Activated CD8-positive, alpha-beta memory T cell treated with anti-CD3 and anti-CD28 coated beads, Interleukin-2, amount 10 ng/mL, durations not matched to agents 7 days and 5 days (primary cell): ENCODE results near the gene ACSL3. TPM values are rescaled to one million over a fixed set of nuclear protein-coding genes. Genes with fewer than 3 reads are reported as not detected.

Experiments
- ATAC-seq: fragments of 150-1000 bp; cut with Tn5 transposase; one replicate; pipeline ENCODE4 v1.10.0; 2021; ENCODE audit warnings: moderate library complexity
- CTCF ChIA-PET: fragments of 350-600 bp; sonication (Branson Sonifier 250); formaldehyde crosslinking; loops from one replicate; lab custom pipeline; 2021; ENCODE audit warnings: antibody characterized with exemption; lab: Charles Lee
- DNase-seq: peaks from one replicate; pipeline ENCODE4 v3.0.0-alpha.2; 2020
- H3K27ac Mint-ChIP-seq: one replicate; pipeline ENCODE4 v1.8.0; 2021; ENCODE audit warnings: mild to moderate bottlenecking, mixed read lengths
- H3K27me3 Mint-ChIP-seq: one replicate; pipeline ENCODE4 v1.8.0; 2021; ENCODE audit warnings: mixed read lengths
- H3K36me3 Mint-ChIP-seq: one replicate; pipeline ENCODE4 v1.8.0; 2021; ENCODE audit warnings: mild to moderate bottlenecking, mixed read lengths
- H3K4me1 Mint-ChIP-seq: one replicate; pipeline ENCODE4 v1.8.0; 2021; ENCODE audit warnings: mixed read lengths
- H3K4me3 Mint-ChIP-seq: one replicate; pipeline ENCODE4 v1.8.0; 2021; ENCODE audit warnings: mild to moderate bottlenecking, moderate library complexity, mixed read lengths
- H3K9me3 Mint-ChIP-seq: one replicate; pipeline ENCODE4 v1.8.0; 2022; ENCODE audit warnings: low read depth, mixed read lengths
- total RNA-seq, 2 experiments: library from RNA; stranded (reverse); gene quantifications; one replicate each; pipeline ENCODE4 v1.2.3, GENCODE V29; 2021

ACSL3 gene
- total RNA-seq, 2 experiments from 2014 or later = 32.1 to 58.7 TPM

DNA sequence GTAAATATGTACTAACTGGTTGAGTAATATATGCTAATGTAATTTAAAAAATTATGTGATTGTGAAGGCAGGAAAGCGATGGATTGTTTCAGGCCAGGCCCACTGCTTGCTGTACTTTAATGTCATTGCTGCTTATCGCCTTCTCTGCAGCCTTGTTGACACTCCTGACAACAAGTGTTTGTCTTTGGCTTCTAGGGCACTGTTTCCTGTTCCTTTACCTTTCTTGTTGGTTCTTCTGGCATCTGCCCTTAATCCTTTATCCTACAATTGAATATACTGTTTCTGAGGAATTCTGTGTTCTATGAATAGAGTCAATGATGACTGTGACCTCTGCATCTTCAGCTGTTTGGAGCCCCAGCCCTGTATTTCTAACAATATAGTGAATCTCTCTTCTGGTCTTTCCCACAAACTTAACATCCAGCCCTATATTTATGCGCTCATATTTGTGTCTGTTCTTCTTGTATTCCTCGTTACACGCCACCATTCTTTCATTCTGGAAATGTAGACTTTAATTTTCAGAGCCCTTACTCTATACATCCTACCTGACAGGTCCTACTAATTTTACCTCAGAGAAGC is 17.6 kb downstream of the ACSL3 start:
- CTCF ChIA-PET = no interaction called here
- Mint-ChIP-seq H3K4me3 (no peak overlapping the region), H3K27me3 (no peaks in the 10 kb centered on the region), H3K36me3 (no peaks in the 10 kb centered on the region), H3K27ac (no peak overlapping the region), H3K4me1 (peaks cover 13% of the 10 kb centered on the region), H3K9me3 (no peaks in the 10 kb centered on the region)
- no peak for ATAC-seq
- no peak for DNase-seq

DNA sequence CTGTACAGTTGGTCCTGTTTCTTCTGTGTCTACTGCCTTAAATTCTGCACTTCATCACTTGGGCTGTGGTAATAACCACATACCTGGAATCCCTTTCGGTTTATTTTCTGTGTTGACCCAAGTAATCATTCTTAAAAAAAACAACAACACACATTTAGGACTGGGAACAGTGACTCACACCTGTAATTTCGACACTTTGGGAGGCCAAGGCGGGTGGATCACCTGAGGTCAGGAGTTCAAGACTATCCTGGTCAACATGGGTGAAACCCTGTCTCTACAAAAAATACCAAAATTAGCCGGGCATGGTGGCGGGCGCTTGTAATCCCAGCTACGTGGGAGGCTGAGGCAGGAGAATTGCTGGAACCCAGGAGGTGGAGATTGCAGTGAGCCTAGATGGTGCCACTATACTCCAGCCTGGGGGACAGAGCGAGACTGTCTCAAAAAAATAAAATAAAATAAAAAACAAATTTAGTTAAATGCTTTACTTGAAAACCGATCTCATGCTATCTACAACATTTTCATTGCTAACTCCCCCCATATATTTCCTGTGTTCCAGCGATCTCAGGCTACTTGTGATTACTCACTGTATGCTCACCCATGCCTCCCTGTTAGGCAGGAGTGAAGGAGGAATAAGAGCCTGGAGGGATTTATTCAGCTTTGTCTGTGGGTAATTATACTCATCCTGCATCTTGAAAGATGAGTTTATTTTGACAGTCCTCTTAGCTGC is 18.2 kb downstream of the ACSL3 start:
- peaks cover 13% of the 10 kb centered on the region for H3K4me1 Mint-ChIP-seq
- H3K9me3 Mint-ChIP-seq = no peaks in the 10 kb centered on the region
- H3K36me3 Mint-ChIP-seq = no peaks in the 10 kb centered on the region
- no peak for ATAC-seq
- no peaks in the 10 kb centered on the region for H3K27me3 Mint-ChIP-seq
- H3K4me3 Mint-ChIP-seq = no peak overlapping the region
- CTCF ChIA-PET = no interaction called here
- no peak overlapping the region for H3K27ac Mint-ChIP-seq
- no peak for DNase-seq

DNA sequence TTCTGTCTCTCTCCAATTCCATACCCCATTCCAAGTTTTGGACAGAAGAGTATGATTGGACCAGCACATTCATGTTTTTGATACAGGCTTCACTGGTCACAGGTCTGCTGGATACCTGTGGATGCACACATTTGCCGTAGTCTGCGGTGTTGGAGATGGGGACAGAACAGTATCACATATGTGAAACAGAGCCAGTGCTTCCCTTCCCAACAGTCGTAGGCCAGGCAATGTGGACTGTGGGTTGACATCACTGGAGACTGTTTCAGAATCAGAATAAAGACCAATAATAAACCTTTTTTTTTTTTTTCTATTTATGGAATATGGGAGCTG is 18.7 kb downstream of the ACSL3 start:
- Mint-ChIP-seq H3K9me3 (no peaks in the 10 kb centered on the region), H3K4me3 (no peak overlapping the region), H3K27me3 (no peaks in the 10 kb centered on the region), H3K4me1 (peaks cover 13% of the 10 kb centered on the region), H3K27ac (no peak overlapping the region), H3K36me3 (no peaks in the 10 kb centered on the region)
- DNase-seq = no peak
- CTCF ChIA-PET = no interaction called here
- ATAC-seq = no peak

DNA sequence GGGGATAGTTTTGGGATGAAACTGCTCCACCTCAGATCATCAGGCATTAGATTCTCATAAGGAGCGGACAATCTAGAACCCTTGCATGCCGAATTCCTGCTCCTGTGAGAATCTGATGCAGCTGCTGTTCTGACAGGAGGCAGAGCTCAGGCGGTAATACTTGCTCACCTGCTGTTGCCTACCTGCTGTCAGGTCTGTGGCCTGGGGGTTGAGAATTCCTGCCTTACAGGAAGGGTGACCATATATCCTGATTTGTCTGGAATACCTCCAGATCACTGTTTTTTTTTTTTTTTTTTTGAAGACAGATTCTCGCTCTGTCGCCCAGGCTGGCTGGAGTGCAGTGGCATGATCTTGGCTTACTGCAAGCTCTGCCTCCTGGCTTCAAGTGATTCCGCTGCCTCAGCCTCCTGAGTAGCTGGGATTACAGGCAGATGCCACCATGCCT is 21.7 kb downstream of the ACSL3 start:
- Mint-ChIP-seq H3K9me3 (no peaks in the 10 kb centered on the region), H3K27me3 (no peaks in the 10 kb centered on the region), H3K4me3 (no peak overlapping the region), H3K27ac (no peak overlapping the region), H3K36me3 (no peaks in the 10 kb centered on the region), H3K4me1 (peaks cover 10% of the 10 kb centered on the region)
- CTCF ChIA-PET = no interaction called here
- DNase-seq (no peak), ATAC-seq (no peak)

DNA sequence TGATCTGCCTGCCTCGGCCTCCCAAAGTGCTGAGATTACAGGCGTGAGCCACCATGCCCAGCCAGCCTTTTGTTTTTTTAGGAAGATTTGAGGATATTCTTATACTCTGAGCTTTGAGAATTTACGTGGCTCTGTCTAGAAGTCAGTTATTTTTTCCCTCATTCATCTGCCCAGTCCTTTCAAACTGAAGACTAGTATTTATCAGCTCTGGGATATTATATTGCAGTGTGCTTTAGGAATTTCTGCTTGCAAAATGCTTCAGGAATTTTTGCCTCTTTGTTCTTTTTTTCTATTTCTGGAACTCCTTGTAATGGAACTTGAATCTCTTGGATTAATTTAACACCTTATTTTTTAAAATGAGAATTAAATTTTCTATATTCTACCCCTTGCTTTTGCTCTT is 22.6 kb downstream of the ACSL3 start:
- no peaks in the 10 kb centered on the region for H3K27me3 Mint-ChIP-seq
- no peaks in the 10 kb centered on the region for H3K9me3 Mint-ChIP-seq
- H3K36me3 Mint-ChIP-seq = no peaks in the 10 kb centered on the region
- DNase-seq (no peak), ATAC-seq (no peak)
- CTCF ChIA-PET = no interaction called here
- H3K4me1 Mint-ChIP-seq = peaks cover 8% of the 10 kb centered on the region
- H3K4me3 Mint-ChIP-seq = no peak overlapping the region
- no peak overlapping the region for H3K27ac Mint-ChIP-seq

DNA sequence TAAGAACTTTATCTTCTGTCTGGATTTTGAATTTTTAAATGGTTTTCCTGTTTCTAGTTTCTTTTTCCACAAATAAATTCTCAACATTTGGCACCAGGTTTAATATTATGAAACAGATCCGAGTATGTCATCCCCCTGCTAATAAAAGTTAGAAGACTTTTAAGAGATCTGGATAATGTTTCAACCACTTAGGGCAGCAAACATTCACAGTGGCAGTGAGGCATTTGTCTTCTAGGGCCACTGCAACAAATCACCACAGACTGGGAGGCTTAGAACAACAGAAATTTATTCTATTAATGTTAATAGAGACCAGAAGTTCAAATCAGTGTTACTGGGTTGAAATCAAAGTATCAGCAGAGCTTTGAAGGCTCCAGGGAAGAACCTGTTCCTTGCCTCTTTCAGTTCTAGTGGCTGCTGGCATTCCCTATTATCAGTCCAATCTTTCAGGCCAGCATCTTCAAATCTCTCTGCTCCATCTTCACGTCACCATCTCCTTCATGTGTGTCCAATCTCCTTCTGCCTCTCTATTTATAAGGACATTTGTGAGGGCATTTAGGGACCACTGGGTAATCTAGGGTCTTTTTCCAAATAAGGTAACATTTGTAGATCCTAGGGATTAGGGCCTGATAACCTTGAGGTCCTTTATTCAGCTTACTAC is 23.4 kb downstream of the ACSL3 start:
- Mint-ChIP-seq H3K4me1 (peaks cover 3% of the 10 kb centered on the region), H3K4me3 (no peak overlapping the region), H3K36me3 (peaks cover 2% of the 10 kb centered on the region), H3K27ac (no peak overlapping the region), H3K27me3 (no peaks in the 10 kb centered on the region), H3K9me3 (no peaks in the 10 kb centered on the region)
- no peak for ATAC-seq
- CTCF ChIA-PET = no interaction called here
- DNase-seq = no peak

DNA sequence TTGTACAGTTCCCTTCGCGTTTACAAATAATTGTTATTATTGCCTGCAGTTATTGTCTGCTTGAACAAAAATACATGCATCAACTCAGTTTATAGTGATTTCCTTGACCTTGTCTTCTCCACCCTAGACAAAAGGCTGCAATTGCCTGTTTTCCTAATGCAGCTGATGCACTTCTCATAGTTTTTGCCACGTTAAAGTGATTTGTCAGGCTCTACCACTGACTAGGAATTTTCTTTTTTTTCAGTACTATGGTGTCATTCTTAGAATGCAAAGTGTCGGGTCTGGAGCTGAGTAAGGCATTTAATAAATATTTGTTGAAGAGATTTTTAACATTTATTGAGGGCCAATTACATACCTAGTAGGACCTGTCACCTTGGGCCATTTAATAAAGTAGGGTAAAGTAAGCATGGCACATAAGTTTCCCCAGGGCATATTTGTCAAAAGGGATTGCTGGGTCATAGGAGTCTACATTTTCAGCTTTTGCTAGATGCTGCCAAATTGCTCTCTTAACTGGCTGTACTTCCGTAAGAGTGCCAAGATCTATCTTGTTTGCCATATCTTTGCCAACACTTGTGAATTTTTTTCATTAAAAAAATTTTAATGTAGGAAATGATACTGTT is 24.1 kb downstream of the ACSL3 start:
- H3K27ac Mint-ChIP-seq = no peak overlapping the region
- peaks cover 2% of the 10 kb centered on the region for H3K36me3 Mint-ChIP-seq
- H3K4me1 Mint-ChIP-seq = no peaks in the 10 kb centered on the region
- H3K9me3 Mint-ChIP-seq = no peaks in the 10 kb centered on the region
- H3K4me3 Mint-ChIP-seq = no peak overlapping the region
- ATAC-seq (no peak), DNase-seq (no peak)
- no peaks in the 10 kb centered on the region for H3K27me3 Mint-ChIP-seq
- CTCF ChIA-PET = no interaction called here

DNA sequence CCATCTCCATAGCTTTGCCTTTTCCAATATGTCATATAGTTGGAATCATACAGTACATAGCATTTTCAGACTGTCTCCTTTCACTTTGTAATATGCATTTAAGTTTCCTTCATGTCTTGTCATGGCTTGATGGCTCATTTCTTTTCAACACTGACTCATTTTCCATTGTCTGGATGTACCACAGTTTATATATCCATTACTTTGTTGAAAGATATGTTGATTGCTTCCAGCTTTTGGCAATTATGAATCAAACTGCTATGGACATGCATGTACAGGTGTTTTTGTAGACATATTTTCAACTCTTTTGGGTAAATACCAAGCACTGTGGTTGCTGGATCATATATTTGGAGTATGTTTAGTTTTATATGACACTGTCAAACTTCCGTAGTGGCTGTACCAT is 26.3 kb downstream of the ACSL3 start:
- Mint-ChIP-seq H3K4me1 (no peaks in the 10 kb centered on the region), H3K27ac (no peak overlapping the region), H3K9me3 (no peaks in the 10 kb centered on the region), H3K36me3 (peaks cover 2% of the 10 kb centered on the region), H3K27me3 (no peaks in the 10 kb centered on the region), H3K4me3 (no peak overlapping the region)
- DNase-seq (no peak), ATAC-seq (no peak)
- CTCF ChIA-PET = no interaction called here

DNA sequence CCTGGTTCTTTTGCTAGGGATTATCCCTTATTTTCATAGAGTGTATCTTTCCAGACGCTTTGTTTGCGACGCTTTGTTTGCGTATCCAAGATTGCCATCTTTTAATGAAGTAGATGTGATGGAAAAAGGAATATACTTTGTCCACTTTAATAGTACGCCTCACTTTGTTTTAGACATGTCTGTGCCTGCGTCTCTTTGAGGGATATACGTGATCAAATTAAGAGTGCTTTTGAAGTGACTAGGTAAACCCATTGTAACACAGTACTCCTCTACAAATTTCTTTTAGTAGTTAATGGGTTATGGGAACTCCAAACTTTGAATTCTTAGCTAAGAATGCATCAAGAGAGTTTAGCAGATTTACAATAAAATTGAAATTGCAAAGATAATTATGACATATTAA is 27.9 kb downstream of the ACSL3 start:
- H3K9me3 Mint-ChIP-seq = no peaks in the 10 kb centered on the region
- ATAC-seq = no peak
- no peak for DNase-seq
- peaks cover 2% of the 10 kb centered on the region for H3K4me1 Mint-ChIP-seq
- no peak overlapping the region for H3K4me3 Mint-ChIP-seq
- H3K27me3 Mint-ChIP-seq = no peaks in the 10 kb centered on the region
- peaks cover 2% of the 10 kb centered on the region for H3K36me3 Mint-ChIP-seq
- no peak overlapping the region for H3K27ac Mint-ChIP-seq
- CTCF ChIA-PET = no interaction called here

DNA sequence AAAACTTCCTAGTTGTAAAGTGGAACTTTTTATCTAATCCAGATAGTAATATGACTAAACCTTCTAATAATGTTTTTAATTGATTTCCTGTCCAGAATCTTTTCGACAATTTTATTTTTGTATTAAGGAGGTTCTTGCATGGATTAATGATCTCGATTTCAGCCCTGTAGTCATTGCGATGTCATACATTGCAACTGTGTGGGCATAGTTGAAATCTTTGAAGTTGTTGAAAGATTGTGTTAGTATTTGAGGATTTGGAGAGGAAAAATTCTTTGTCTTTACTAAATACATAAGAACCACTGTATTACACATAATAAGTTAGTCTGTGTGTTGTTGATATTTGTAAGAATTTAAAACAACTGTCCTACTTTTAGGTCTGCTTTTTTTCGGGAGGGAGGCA is 31.1 kb downstream of the ACSL3 start:
- CTCF ChIA-PET = interaction anchor here (1.6 kb wide), 1 partner anchor 11 kb away, joined by 3 read pairs; no protein-coding TSS in a partner anchor
- Mint-ChIP-seq H3K27me3 (no peaks in the 10 kb centered on the region), H3K9me3 (no peaks in the 10 kb centered on the region), H3K4me1 (peaks cover 2% of the 10 kb centered on the region), H3K36me3 (peaks cover 2% of the 10 kb centered on the region), H3K4me3 (no peak overlapping the region), H3K27ac (no peak overlapping the region)
- ATAC-seq = no peak
- DNase-seq = no peak

DNA sequence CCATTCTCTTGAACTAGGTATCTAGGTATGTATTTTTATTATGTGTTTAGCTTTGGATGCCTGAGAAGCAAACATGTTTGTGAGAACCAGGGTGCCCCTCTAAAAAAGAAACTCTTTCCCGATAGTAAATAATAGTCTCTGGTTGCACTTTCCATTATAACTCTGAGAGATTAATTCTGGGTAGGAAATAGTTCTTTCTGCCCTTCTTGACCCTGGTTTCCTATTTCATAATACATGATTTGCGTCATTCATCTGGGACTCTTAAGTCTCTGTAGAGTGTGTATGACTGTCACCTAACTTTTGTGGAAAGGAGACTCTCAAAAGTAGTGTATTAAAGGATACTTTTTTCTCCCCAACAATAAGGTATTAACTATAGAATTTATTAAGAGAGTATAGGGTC is 31.5 kb downstream of the ACSL3 start:
- ATAC-seq (no peak), DNase-seq (no peak)
- H3K4me3 Mint-ChIP-seq = no peak overlapping the region
- peaks cover 2% of the 10 kb centered on the region for H3K4me1 Mint-ChIP-seq
- H3K27me3 Mint-ChIP-seq = no peaks in the 10 kb centered on the region
- no peak overlapping the region for H3K27ac Mint-ChIP-seq
- CTCF ChIA-PET = no interaction called here
- peaks cover 2% of the 10 kb centered on the region for H3K36me3 Mint-ChIP-seq
- no peaks in the 10 kb centered on the region for H3K9me3 Mint-ChIP-seq

DNA sequence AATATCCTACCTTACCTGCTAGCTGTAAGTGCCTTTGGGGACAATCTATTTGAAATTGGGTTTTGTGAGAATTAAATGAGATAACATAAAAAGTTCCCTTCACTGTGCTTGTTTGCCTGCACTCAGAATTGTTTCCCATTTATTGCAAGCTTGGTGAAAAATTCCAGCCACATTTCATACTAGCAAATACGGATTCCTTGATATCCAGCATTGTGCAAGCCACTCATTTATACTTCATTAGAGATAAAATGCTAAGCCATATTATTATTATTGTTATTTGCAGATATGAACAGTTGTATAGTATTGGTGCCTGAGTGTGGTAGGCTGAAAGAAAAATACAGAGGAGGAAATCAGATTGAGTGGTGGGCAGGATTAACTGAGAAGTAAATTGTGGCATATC is 31.9 kb downstream of the ACSL3 start:
- Mint-ChIP-seq H3K27me3 (no peaks in the 10 kb centered on the region), H3K4me1 (peaks cover 2% of the 10 kb centered on the region), H3K27ac (no peak overlapping the region), H3K36me3 (peaks cover 2% of the 10 kb centered on the region), H3K9me3 (no peaks in the 10 kb centered on the region), H3K4me3 (no peak overlapping the region)
- ATAC-seq (no peak), DNase-seq (no peak)
- CTCF ChIA-PET = no interaction called here

DNA sequence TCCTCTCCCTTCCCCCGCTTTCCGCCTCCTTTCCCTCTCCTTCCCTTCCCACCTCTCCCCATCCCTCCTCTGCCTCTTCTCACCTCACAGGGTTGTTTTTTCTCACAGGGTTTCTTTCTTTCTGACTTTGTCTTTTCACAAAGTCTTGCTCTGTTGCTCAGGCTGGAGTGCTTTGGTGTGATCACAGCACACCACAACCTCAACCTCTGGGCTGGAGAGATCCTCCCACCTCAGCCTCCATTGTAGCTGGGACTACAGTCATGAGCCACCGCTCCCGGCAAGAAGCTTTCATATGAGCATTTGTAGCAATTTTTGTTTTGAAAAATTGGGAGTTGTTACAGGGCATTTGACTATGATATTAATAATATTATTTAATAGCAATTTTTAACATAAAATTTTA is 32.9 kb downstream of the ACSL3 start:
- Mint-ChIP-seq H3K9me3 (no peaks in the 10 kb centered on the region), H3K27me3 (no peaks in the 10 kb centered on the region), H3K4me3 (no peak overlapping the region), H3K4me1 (peaks cover 2% of the 10 kb centered on the region), H3K36me3 (peaks cover 2% of the 10 kb centered on the region), H3K27ac (no peak overlapping the region)
- ATAC-seq (no peak), DNase-seq (no peak)
- CTCF ChIA-PET = interaction anchor here (0.8 kb wide), 1 partner anchor 203 kb away, joined by 3 read pairs; no protein-coding TSS in a partner anchor

DNA sequence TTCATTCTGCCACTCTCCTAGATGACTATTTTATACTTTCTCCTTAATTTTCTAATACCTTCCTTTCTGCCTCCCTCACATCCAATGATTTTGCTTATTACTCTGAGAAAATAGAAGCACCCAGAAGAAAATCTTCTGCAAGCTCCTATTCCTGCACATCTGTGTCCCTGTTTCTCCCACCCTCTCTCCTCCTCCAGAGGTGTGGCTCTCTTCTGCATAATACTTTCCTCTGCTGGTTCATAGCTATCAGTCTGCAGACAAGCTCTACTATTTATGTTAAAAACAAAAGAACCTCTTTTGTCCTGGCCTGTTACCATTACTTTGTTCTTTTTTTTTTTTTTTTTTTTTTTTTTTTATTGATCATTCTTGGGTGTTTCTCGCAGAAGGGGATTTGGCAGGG is 34.3 kb downstream of the ACSL3 start:
- no peak for ATAC-seq
- no peak overlapping the region for H3K27ac Mint-ChIP-seq
- no peak for DNase-seq
- CTCF ChIA-PET = no interaction called here
- H3K4me3 Mint-ChIP-seq = no peak overlapping the region
- H3K36me3 Mint-ChIP-seq = no peaks in the 10 kb centered on the region
- no peaks in the 10 kb centered on the region for H3K9me3 Mint-ChIP-seq
- H3K4me1 Mint-ChIP-seq = peaks cover 5% of the 10 kb centered on the region
- H3K27me3 Mint-ChIP-seq = no peaks in the 10 kb centered on the region
